ENCODE data around the gene C1orf56. TPM values are rescaled to one million over a fixed set of nuclear protein-coding genes. Genes with fewer than 3 reads are reported as not detected.

Gene C1orf56
- polyA plus RNA-seq, 1 of the 3 experiments (the other 2 are of a cell fraction) = 5.5 TPM

DNA sequence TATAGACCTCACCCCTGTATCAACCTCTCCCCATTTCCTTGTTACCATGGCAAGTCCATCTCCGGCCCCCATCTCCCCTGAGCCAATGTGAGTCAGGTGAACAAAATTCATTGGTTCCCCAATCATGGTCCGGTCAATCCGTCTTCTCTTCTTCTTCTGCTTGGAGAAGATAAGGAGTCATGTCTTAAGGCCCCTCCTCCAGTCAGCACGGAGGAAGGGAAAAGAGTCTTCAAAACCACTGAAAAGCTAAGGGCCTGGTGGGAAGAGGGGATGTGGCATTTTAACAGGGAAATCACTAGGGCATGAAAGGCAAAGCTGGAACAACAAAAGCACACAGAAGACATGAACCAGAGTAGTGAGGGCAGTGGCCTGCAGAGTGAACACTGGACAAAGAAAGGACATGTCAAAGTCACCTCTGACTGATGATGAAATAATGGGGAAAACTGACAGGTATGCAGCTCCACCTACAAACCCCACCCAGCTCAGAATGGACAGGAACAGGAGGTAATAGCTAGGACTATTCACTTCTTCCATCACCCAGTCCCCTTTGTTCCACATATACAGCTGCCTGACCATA lies 7.5 kb downstream of the C1orf56 start:
- peaks cover 56 to 65% of the 10 kb centered on the region in 2 experiments for H3K36me3 ChIP-seq (replicated peaks in 1 of 2; ENCODE audit: control insufficient read depth in 1 of 2, insufficient read depth in 2 of 2, low read length in 1 of 2)
- TF ChIP-seq FOXM1 (IDR thresholded peaks at IDR 0.05; ENCODE audit: low read depth) (no peak), JUND (IDR thresholded peaks at IDR 0.05) (no peak), SMC3 (IDR thresholded peaks at IDR 0.05; ENCODE audit: low read depth, low read length) (no peak), RCOR1 (IDR thresholded peaks at IDR 0.05; ENCODE audit: low read length) (no peak), TEAD4 (IDR thresholded peaks at IDR 0.05; ENCODE audit: borderline replicate concordance, insufficient read depth) (no peak), NFIC (IDR thresholded peaks at IDR 0.05; ENCODE audit: borderline replicate concordance) (no peak), ELF1 (IDR thresholded peaks at IDR 0.05) (no peak), FOSL2 (IDR thresholded peaks at IDR 0.05; ENCODE audit: borderline replicate concordance, low read depth) (no peak), EZH2phosphoT487 (IDR thresholded peaks at IDR 0.05; ENCODE audit: borderline replicate concordance, low read depth) (no peak), YY1 (IDR thresholded peaks at IDR 0.05; ENCODE audit: low read depth) (no peak), MXI1 (IDR thresholded peaks at IDR 0.05; ENCODE audit: low read depth, low read length) (no peak), CHD2 (IDR thresholded peaks at IDR 0.05; ENCODE audit: low read length, partially characterized antibody) (no peak)
- TF ChIP-seq, protein P1, sequence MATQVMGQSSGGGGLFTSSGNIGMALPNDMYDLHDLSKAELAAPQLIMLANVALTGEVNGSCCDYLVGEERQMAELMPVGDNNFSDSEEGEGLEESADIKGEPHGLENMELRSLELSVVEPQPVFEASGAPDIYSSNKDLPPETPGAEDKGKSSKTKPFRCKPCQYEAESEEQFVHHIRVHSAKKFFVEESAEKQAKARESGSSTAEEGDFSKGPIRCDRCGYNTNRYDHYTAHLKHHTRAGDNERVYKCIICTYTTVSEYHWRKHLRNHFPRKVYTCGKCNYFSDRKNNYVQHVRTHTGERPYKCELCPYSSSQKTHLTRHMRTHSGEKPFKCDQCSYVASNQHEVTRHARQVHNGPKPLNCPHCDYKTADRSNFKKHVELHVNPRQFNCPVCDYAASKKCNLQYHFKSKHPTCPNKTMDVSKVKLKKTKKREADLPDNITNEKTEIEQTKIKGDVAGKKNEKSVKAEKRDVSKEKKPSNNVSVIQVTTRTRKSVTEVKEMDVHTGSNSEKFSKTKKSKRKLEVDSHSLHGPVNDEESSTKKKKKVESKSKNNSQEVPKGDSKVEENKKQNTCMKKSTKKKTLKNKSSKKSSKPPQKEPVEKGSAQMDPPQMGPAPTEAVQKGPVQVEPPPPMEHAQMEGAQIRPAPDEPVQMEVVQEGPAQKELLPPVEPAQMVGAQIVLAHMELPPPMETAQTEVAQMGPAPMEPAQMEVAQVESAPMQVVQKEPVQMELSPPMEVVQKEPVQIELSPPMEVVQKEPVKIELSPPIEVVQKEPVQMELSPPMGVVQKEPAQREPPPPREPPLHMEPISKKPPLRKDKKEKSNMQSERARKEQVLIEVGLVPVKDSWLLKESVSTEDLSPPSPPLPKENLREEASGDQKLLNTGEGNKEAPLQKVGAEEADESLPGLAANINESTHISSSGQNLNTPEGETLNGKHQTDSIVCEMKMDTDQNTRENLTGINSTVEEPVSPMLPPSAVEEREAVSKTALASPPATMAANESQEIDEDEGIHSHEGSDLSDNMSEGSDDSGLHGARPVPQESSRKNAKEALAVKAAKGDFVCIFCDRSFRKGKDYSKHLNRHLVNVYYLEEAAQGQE (IDR thresholded peaks at IDR 0.05; ENCODE audit: low read depth, low read length) = no peak
- TF ChIP-seq, protein P2, sequence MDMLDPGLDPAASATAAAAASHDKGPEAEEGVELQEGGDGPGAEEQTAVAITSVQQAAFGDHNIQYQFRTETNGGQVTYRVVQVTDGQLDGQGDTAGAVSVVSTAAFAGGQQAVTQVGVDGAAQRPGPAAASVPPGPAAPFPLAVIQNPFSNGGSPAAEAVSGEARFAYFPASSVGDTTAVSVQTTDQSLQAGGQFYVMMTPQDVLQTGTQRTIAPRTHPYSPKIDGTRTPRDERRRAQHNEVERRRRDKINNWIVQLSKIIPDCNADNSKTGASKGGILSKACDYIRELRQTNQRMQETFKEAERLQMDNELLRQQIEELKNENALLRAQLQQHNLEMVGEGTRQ (IDR thresholded peaks at IDR 0.05; ENCODE audit: borderline replicate concordance, low read depth, low read length) = no peak
- TF ChIP-seq, protein P3, sequence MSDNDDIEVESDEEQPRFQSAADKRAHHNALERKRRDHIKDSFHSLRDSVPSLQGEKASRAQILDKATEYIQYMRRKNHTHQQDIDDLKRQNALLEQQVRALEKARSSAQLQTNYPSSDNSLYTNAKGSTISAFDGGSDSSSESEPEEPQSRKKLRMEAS (IDR thresholded peaks at IDR 0.05; ENCODE audit: low read depth) = no peak
- no peak for DNase-seq
- H3K9ac ChIP-seq = no peak overlapping the region
- H3K27ac ChIP-seq (ENCODE audit: low read depth in 2 of 2, low read length in 1 of 2) = no peak overlapping the region
- no peak overlapping the region for H3K4me2 ChIP-seq
- peaks cover 36% of the 10 kb centered on the region for H4K20me1 ChIP-seq (ENCODE audit: insufficient read depth)
- H3K9me3 ChIP-seq = no peaks in the 10 kb centered on the region
- H3K4me1 ChIP-seq (ENCODE audit: control insufficient read depth in 1 of 2, insufficient read depth in 2 of 2, low read depth in 1 of 2, low read length in 1 of 2) = peaks cover 7 to 23% of the 10 kb centered on the region in 2 experiments; a peak in 3 of 4 replicates
- H3K9me2 ChIP-seq = no peaks in the 10 kb centered on the region
- H3K79me2 ChIP-seq (ENCODE audit: insufficient read depth) = peaks cover 52% of the 10 kb centered on the region
- WGBS (ENCODE audit: low lambda C conversion rate) = 86% methylated on average over 4 of the region's 4 CpGs
- no peak overlapping the region for H2AFZ ChIP-seq (ENCODE audit: low read depth)
- POLR2A ChIA-PET = no interaction called here
- CTCF ChIA-PET = interaction anchor here (1.0 kb wide), 1 partner anchor 30 kb away, joined by 6 read pairs; no protein-coding TSS in a partner anchor
- no peak overlapping the region for H3K4me3 ChIP-seq (ENCODE audit: low read depth in 2 of 2, low read length in 1 of 2)
- peaks cover 34% of the 10 kb centered on the region for H3F3A ChIP-seq (replicated peaks; ENCODE audit: insufficient read depth)
- H3K27me3 ChIP-seq (ENCODE audit: insufficient read depth) = no peaks in the 10 kb centered on the region

Data from SK-N-SH (cell line).